Breast epithelium (tissue), 4 donors: ENCODE measurements around the gene RBM48. TPM values are rescaled to one million over a fixed set of nuclear protein-coding genes. Genes with fewer than 3 reads are reported as not detected.
"Not testable (repeated sequence)": the region's sequence is repeated elsewhere in the genome, so short reads cannot be mapped to it uniquely, and the experiment has no call there.

ENCODE experiments used
- DNase-seq, 2 donors: peaks; one replicate each; pipeline ENCODE4 v3.0.0-alpha.2; 2019; ENCODE audit warnings: low spot score in 2 of 2
- H3K27ac ChIP-seq, 2 donors: fragments of 200-600 bp; sonication (generic) in 1 of 2; one replicate each; pipeline ENCODE4 v1.5.1; 2016 to 2019; ENCODE audit warnings: mild to moderate bottlenecking in 1 of 2
- H3K27me3 ChIP-seq, 2 donors: fragments of 200-600 bp; sonication (generic) in 1 of 2; one replicate each; pipeline versions ENCODE4 v1.5.1 to v1.6.0; 2017 to 2019; ENCODE audit warnings: control low read depth in 1 of 2, mild to moderate bottlenecking in 1 of 2
- H3K36me3 ChIP-seq: fragments of 200-600 bp; one replicate; pipeline ENCODE4 v1.5.1; 2019
- H3K4me1 ChIP-seq, 2 donors: fragments of 200-600 bp; sonication (generic); one replicate each; pipeline ENCODE4 v1.5.1; 2016 to 2019; ENCODE audit warnings: control low read depth in 1 of 2
- H3K4me3 ChIP-seq, 3 donors: fragments of 200-600 bp; sonication (generic); 1 replicate in 2 of 3; 2 replicates in 1 of 3; pipeline ENCODE4 v1.5.1; 2016 to 2019; ENCODE audit warnings: mild to moderate bottlenecking in 3 of 3, moderate library complexity in 2 of 3
- H3K9me3 ChIP-seq, 2 donors: fragments of 200-600 bp; sonication (generic) in 1 of 2; one replicate each; pipeline ENCODE4 v1.5.1; 2016 to 2019; ENCODE audit warnings: control low read depth in 1 of 2
- POLR2A ChIP-seq: fragments of 450-650 bp; IDR thresholded peaks from one replicate; pipeline ENCODE4 v1.6.1; 2016; ENCODE audit warnings: antibody characterized with exemption, mild to moderate bottlenecking, moderate library complexity
- POLR2AphosphoS5 ChIP-seq, 3 donors: sonication (generic); formaldehyde crosslinking; IDR thresholded peaks; one replicate each; pipeline ENCODE4 v1.6.1; 2017; ENCODE audit warnings: antibody characterized with exemption in 3 of 3
- intact Hi-C: fragments of 100-400 bp; cut with DNase I; formaldehyde crosslinking; loops from one replicate; pipeline ENCODE4 v1.15.1; 2023; ENCODE audit warnings: low total_unique reads
- total RNA-seq, 3 donors: library from RNA; depleted of rRNA; stranded (reverse); fragments of >200 nt; gene quantifications; one replicate each; pipeline ENCODE4 v1.1.0, GENCODE V29; 2016
- TF ChIP-seq, protein P1 (sequence below), 3 donors: fragments of 450-650 bp; IDR thresholded peaks; one replicate each; pipeline ENCODE4 v1.5.1; 2016 to 2017; ENCODE audit warnings: antibody characterized with exemption in 3 of 3, mild to moderate bottlenecking in 3 of 3, moderate library complexity in 3 of 3

The RBM48 gene
- total RNA-seq, 3 donors from 2014 or later, result 10.8 to 18.7 (median 12.0) TPM

DNA sequence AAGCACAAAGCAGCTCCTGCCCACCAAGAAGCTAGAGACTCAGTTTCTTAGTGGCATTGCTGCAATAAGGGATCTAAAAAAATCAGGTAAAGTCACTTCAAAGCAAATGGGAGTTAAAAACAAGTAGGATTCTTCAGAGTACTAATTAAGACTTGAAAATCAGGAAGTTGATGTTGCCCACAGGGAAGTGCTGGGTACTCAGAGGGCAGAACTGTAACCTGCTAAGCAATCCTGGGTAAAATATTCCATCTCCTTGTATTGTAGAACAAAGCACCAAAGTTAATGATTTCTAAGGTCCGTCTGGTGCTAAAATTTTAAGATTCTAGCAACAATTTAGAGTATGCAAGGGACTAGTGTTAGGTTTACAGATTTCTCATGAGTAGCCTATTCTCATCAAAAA lies 8.6 kb upstream of the RBM48 start:
- H3K27me3 ChIP-seq, result no peaks in the 10 kb centered on the region
- no peak for DNase-seq
- H3K27ac ChIP-seq, result no peak overlapping the region
- H3K4me1 ChIP-seq, result no peaks in the 10 kb centered on the region
- no peaks in the 10 kb centered on the region for H3K9me3 ChIP-seq
- H3K36me3 ChIP-seq, result no peaks in the 10 kb centered on the region
- intact Hi-C loops, result no loop called here
- TF ChIP-seq, protein P1, sequence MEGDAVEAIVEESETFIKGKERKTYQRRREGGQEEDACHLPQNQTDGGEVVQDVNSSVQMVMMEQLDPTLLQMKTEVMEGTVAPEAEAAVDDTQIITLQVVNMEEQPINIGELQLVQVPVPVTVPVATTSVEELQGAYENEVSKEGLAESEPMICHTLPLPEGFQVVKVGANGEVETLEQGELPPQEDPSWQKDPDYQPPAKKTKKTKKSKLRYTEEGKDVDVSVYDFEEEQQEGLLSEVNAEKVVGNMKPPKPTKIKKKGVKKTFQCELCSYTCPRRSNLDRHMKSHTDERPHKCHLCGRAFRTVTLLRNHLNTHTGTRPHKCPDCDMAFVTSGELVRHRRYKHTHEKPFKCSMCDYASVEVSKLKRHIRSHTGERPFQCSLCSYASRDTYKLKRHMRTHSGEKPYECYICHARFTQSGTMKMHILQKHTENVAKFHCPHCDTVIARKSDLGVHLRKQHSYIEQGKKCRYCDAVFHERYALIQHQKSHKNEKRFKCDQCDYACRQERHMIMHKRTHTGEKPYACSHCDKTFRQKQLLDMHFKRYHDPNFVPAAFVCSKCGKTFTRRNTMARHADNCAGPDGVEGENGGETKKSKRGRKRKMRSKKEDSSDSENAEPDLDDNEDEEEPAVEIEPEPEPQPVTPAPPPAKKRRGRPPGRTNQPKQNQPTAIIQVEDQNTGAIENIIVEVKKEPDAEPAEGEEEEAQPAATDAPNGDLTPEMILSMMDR (IDR thresholded peaks at IDR 0.05), result no peak
- TF ChIP-seq POLR2AphosphoS5 (IDR thresholded peaks at IDR 0.05), result no peak
- no peak for TF ChIP-seq POLR2A
- H3K4me3 ChIP-seq, result no peak overlapping the region

DNA sequence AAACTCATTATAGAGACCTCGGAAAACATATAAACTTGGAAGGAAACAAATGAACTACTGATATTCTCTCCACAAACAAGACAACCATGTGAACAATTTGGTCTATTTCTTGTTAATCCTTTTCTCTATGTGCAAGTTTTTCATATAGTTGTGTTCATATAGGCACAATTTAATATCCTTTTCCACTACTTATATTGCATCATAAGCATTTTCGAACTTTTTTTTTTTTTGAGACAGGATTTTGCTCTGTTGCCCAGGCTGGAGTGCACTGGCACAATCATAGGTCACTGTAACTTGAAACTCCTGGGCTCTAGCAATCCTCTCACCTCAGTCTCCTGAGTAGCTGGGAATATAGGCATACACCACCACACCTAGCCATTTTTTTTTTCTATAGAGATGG lies 5.5 kb upstream of the RBM48 start:
- Histone ChIP-seq H3K4me3 (no peak overlapping the region), H3K27ac (no peak overlapping the region), H3K9me3 (no peaks in the 10 kb centered on the region), H3K27me3 (no peaks in the 10 kb centered on the region), H3K4me1 (peaks cover 0 to 3% of the 10 kb centered on the region in 2 donors), H3K36me3 (no peaks in the 10 kb centered on the region)
- DNase-seq, result no peak
- intact Hi-C loops, result no loop called here
- TF ChIP-seq, protein P1 (IDR thresholded peaks at IDR 0.05), result no peak
- TF ChIP-seq POLR2AphosphoS5 (IDR thresholded peaks at IDR 0.05) (no peak), POLR2A (no peak)

DNA sequence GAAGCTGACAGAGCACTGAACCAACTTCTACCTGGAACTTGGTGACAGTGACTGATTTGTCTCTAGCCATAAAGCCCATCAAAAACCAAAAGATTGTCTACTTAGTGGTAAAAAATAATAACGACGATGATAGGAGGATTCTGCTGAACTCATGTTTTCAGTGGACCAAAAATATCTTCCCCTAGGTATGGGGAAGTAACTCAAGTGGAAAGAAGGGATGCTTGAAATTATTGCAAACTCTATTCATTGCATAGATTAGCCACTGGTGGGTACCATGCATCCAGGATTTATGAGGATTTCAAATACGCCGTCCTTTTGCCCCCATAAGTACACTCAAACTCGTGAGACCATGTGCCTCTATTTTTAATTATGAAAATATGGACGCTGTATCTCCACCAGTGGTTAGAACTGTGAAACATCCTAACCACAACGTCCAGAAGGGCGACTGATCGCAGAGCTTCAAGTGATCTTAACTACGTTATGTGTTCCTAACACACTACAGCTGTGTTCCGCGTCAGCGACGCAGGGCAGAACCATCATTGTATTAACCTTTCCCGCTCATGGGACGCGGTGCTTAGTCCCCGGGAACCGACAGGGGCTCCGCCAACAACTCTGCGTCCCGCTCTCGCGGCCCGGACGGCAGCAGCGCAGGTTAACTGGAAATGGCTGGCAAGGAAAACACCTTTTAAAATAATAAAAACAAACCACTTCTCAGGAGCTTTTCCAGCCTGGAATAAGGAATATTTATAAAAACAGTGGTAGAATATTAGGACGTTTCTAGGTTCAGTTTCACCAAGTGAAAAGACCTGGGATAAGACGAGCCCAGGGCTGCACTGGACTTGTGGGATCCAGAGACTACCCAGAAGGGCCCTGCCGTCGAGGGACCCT lies 1.1 kb upstream of the RBM48 start:
- Histone ChIP-seq H3K4me1 (peaks cover 0 to 10% of the 10 kb centered on the region in 2 donors), H3K27ac (peak overlapping the region; percentile 93 to 95), H3K4me3 (peak overlapping the region; percentile 67 to 95 (median 87)), H3K9me3 (no peaks in the 10 kb centered on the region), H3K27me3 (no peaks in the 10 kb centered on the region), H3K36me3 (no peaks in the 10 kb centered on the region)
- no peak for TF ChIP-seq POLR2AphosphoS5 (IDR thresholded peaks at IDR 0.05)
- DNase-seq, result peak in 1 of 2 donors; percentile 23
- intact Hi-C loops, result no loop called here

DNA sequence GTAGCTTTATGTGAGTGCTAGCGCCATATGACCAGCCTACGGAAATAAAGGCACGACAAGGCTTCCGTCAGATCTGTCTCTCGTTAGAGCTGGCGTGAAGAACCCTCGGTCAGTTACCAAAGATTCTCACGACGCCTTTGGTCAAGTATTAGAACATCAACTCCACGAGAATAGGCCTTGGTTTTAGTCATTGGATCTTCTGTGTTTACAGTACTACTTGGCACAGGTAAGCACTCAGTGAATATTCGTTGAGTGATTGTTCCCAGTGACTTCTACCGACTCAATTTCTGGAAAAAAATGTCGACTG lies 316 bp downstream of the RBM48 start:
- Histone ChIP-seq H3K4me3 (peak overlapping the region; percentile 67 to 95 (median 87)), H3K4me1 (peaks cover 0 to 10% of the 10 kb centered on the region in 2 donors), H3K27ac (peak overlapping the region; percentile 93 to 95), H3K36me3 (no peaks in the 10 kb centered on the region), H3K9me3 (no peaks in the 10 kb centered on the region), H3K27me3 (no peaks in the 10 kb centered on the region)
- DNase-seq, result no peak
- intact Hi-C loops, result no loop called here
- TF ChIP-seq, protein P1 (IDR thresholded peaks at IDR 0.05), result no peak
- TF ChIP-seq POLR2A (no peak), POLR2AphosphoS5 (IDR thresholded peaks at IDR 0.05) (no peak)

DNA sequence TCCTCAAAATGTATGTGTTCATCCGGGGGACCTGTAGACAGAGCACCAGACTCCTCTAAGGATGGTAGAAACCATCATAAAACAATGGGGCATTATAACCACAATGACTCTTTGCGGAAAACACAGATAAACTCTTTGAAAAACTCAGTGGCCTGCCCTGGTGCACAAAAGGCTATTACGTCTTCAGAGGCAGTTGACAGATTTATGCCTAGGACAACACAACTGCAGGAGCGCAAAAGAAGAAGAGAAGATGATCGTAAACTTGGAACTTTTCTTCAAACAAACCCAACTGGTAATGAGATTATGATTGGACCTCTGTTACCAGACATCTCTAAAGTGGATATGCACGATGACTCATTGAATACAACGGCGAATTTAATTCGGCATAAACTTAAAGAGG lies 6.0 kb downstream of the RBM48 start:
- Histone ChIP-seq H3K36me3 (peaks cover 12% of the 10 kb centered on the region), H3K4me1 (peaks cover 0 to 11% of the 10 kb centered on the region in 2 donors), H3K4me3 (no peak overlapping the region), H3K27me3 (no peaks in the 10 kb centered on the region), H3K9me3 (no peaks in the 10 kb centered on the region), H3K27ac (no peak overlapping the region)
- TF ChIP-seq, protein P1 (IDR thresholded peaks at IDR 0.05), result no peak
- TF ChIP-seq POLR2A (no peak), POLR2AphosphoS5 (IDR thresholded peaks at IDR 0.05) (no peak)
- intact Hi-C loops, result no loop called here
- DNase-seq, result no peak

DNA sequence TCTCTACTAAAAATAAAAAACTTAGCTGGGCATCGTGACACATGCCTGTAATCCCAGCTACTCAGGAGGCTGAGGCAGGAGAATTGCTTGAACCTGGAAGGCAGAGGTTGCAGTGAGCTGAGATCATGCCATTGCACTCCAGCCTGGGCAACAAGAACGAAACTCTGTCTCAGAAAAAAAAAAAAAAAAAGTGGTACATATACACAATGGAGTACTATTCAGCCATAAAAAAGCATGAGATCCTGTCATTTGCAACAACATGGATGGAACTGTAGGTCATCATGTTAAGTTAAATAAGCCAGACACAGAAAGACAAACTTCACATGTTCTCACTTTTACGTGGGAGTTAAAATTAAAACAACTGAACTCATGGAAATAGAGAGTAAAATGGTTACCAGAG lies 14.9 kb downstream of the RBM48 start:
- H3K4me3 ChIP-seq, H3K27ac ChIP-seq, intact Hi-C loops, H3K9me3 ChIP-seq, H3K4me1 ChIP-seq, H3K36me3 ChIP-seq, H3K27me3 ChIP-seq, DNase-seq: not testable (repeated sequence)

DNA sequence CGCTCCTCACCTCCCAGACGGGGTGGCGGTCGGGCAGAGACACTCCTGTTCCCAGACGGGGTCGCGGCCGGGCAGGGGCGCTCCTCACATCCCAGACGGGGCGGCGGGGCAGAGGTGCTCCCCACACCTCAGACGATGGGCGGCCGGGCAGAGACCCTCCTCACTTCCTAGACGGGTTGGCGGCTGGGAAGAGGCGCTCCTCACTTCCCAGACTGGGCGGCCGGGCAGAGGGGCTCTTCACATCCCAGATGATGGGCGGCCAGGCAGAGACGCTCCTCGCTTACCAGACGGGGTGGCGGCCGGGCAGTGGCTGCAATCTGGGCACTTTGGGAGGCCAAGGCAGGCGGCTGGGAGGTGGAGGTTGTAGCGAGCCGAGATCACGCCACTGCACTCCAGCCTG lies 16.5 kb downstream of the RBM48 start:
- H3K4me3 ChIP-seq, DNase-seq, H3K27me3 ChIP-seq, H3K9me3 ChIP-seq, H3K27ac ChIP-seq, H3K36me3 ChIP-seq, H3K4me1 ChIP-seq, intact Hi-C loops: not testable (repeated sequence)
